Measurements from ENCODE around the gene CPN2.

CPN2 gene

DNA sequence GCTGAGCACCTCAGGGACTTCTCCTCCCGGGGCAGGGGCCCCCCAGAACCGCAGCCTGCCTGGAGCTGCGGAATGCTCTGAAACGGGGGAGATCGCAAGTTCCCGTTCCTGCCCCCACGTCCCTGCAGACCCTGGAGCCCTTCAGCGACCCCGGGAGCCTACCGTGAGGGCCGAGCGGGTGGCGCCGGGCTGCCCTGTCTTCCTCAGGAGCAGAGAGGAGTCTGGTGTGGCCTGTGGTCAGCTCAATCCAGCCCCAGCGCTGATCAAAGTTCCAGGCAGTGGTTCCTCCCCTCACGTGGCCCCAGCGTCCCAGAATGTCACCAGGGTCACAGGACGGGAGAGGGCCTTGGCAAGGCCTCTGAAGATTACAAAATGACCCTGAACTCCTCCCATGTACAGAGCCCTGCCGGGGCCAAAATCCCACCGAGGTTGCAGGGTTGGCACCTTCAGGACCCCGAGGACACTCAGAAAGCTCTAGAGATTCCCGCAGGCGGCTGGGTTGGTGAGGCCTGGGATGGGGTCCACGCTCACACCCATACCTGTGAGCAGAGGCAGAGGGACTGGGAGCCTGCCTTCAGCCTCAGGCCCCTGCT lies at the start of gene CPN2:
CPN2 (minus strand) TSS at position 249 of the 593 bp plus-strand sequence. CDS start 8,626 bp downstream, outside the sequence.
- FAIRE-seq (no peak), DNase-seq (ENCODE audit: extremely low spot score, insufficient read length, low read depth) (no peak)

GRCh38 chr3:194399874-194400411 lies 48.8 kb upstream of the CPN2 start:
- DNase-seq (ENCODE audit: extremely low spot score, insufficient read length, low read depth), result no peak
- no peak for FAIRE-seq

DNA sequence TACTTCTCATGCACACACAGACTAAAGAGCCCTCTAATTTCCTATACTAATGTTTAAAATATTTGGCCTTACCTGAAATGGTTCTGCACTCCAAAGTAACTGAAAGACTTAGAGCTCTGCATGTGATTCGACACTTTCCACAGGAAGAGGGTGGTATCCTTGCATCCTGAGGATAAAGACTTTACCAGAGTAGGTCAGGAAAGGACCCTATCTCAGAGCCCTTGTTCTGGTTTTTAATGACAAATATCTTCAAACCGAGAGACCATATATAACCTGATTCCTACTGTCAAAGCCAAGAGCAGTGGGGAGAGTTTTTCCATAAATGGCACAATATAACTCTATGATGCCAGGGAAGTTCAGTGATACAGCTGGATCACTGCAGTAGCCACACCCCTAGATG lies 48.0 kb upstream of the CPN2 start, which contains the start of gene GP5:
GP5 (minus strand) TSS at position 101 of the 400 bp plus-strand sequence. CDS start 984 bp downstream, outside the sequence.
- FAIRE-seq, result no peak
- DNase-seq (ENCODE audit: extremely low spot score, insufficient read length, low read depth), result no peak

DNA sequence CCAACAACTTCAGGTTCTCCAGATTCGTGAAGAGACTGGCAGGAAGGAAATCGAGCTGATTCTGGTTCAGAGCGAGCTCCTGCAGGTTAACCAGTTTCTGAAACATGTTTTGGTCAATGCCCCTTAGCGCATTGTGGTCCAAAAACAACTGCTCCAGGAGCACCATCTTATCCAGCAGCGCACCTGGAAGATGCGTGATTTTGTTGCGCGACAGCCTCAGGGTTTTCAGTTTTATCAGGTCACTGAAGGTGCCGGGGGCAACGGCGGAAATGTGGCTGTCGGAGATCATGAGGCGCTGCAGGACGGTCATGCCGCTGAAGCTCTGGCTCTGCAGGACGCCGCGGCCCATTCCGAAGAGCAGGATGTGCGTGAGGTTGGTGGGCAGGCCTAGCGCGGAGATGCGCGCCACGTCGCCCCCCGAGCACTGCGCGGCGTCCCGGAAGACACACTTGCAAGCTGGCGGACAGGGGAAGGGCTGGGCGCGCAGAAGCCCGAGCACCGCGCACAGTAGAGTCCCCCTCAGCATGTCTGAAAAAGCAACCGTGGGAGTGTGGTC lies 46.7 kb upstream of the CPN2 start:
- FAIRE-seq, result no peak
- DNase-seq (ENCODE audit: extremely low spot score, insufficient read length, low read depth), result no peak

DNA sequence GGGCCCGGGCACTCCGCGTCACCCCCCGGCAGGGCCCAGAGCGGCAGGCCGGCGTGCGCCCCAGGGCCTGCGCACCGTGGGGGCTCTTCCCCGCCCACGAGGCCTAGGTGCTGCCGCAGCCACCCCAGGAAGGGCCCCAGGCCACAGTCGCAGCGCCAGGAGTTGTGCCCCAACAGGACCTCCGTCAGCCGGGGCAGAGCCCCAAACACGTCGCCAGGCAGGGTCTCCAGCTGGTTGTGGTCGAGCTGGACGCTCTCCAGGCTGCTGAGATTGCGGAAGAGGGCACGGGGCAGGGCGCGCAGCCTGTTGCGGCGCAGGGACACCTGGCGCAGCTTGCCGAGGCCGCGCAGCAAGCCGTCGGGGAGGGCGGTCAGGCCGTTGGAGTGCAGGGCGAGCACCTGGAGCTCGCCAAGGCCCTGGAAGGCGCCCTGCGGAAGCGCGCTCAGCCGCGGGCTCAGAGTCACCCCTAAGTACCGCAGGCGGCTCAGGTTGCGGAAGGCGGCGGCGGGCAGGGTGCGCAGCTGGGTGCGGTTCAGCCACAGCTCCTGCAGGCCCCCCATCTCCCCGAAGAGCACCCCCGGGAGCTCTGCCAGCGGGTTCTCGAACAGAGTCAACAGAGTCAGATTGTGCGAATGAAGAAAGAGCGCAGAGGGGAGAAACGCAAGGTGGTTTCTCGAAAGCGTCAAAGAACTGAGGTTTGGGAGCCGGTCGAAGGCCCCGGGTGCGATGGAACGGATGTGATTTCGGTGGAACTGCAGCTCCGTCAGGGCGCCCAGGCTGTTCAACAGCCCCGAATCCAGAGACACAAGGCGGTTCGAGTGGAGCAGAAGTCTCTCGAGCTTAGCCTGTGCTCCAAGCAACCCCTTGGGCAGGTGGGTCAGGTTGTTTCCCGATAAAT lies 46.0 kb upstream of the CPN2 start:
- DNase-seq (ENCODE audit: extremely low spot score, insufficient read length, low read depth) (no peak), FAIRE-seq (no peak)

DNA sequence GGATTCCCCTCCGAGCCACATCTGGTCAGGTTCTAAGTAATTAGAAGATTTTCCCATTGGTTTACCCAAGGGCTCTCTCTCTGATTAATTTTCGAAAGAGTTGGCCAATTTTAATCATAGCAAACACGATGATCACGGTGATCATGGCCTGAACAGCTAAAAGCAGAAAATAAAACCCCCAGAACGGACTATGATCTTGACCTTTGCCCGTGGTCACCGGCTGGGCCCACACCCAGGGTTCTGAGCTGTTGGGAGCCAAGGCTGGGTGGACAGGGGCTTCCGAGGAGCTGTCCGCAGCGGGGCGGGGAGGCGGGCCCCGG lies 45.4 kb upstream of the CPN2 start:
- DNase-seq (ENCODE audit: extremely low spot score, insufficient read length, low read depth), result no peak
- no peak for FAIRE-seq

DNA sequence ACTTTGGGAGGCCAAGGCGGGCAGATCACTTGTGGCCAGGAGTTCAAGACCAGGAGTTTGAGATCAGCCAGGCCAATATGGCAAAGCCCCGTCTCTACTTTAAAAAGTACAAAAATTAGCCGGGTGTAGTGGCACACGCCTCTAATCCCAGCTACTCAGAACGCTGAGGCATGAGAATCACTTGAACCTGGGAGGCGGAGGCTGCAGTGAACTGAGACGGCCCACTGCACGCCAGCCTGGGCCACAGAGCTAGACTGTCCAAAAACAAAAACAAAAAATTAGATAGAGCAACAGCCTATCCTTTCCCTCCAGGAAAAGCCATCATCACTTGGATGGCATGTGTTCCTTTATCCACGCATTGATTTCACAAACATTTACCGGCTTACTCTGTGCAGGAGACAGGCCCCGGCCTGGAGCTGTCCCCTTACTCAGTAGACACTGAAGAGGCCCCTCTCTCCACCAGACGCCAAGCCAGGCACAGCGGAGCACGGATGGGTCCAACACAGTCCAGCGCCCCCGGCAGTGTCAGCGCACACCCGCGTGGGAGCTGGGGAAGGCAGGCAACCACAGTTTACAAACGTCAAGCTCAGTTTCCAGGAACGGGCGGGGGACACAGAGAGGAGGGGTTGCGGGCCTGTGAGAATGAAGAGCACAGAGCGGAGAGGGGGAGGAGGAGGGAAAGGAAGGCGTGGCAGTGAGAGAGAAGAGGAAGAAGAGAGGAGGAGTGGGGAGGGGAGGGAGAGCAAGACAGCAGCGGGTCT lies 44.8 kb upstream of the CPN2 start:
- no peak for FAIRE-seq
- no peak for DNase-seq (ENCODE audit: extremely low spot score, insufficient read length, low read depth)

- FAIRE-seq, result no peak
- no peak for DNase-seq (ENCODE audit: extremely low spot score, insufficient read length, low read depth)
Observed at GRCh38 chr3:194395212-194395611, 44.1 kb upstream of the CPN2 start.

GRCh38 chr3:194392576-194392975 lies 41.4 kb upstream of the CPN2 start:
- DNase-seq (ENCODE audit: extremely low spot score, insufficient read length, low read depth), result no peak
- no peak for FAIRE-seq

DNA sequence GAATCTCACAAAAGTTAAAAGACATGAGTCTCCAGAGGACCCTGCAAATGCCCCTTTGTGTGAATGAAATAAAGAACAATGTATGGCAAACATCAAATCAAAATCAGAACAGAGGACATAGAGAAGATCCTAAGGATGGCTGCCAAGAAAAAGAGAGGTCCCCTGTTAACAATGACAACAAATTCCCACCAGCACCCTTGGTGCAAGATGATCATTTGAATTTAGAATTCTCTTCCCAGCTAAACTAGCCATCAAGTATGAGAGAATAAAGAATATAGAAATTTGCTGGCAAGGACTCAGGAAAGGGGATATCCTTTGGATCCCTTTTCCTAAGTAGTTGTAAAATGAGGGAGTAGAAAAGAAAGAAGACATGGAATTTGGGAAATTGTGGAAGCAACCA lies 39.7 kb upstream of the CPN2 start:
- no peak for FAIRE-seq

GRCh38 chr3:194389269-194389668 lies 38.1 kb upstream of the CPN2 start:
- no peak for FAIRE-seq
- DNase-seq (ENCODE audit: extremely low spot score, insufficient read length, low read depth), result no peak

More for the DNA sequence above, 39.7 kb upstream of the CPN2 start:
- no peak for DNase-seq (ENCODE audit: extremely low spot score, insufficient read length, low read depth)

DNA sequence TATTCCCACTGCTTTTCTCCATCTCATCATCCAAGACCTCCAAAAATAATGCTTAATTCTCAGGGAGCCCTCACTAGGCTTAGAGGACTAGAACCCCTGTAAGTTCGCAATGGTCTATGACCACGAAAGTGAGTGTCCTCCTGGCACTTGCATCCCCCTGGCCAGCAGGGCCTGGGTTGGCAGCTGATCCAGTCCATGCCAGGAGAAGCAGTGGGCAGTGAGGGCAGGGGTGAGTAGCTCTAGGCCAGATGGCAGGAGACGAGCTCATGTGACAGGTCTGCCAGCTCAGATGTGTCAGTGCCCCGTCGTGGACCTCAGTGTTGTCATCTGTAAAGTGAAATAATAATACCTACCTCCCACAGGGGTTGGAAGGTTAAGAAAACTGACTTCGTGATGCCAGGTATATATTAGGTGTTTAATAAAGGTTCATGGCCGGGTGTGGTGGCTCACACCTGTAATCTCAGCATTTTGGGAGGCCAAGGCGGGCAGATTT lies 36.8 kb upstream of the CPN2 start:
- no peak for FAIRE-seq
- DNase-seq (ENCODE audit: extremely low spot score, insufficient read length, low read depth), result no peak

DNA sequence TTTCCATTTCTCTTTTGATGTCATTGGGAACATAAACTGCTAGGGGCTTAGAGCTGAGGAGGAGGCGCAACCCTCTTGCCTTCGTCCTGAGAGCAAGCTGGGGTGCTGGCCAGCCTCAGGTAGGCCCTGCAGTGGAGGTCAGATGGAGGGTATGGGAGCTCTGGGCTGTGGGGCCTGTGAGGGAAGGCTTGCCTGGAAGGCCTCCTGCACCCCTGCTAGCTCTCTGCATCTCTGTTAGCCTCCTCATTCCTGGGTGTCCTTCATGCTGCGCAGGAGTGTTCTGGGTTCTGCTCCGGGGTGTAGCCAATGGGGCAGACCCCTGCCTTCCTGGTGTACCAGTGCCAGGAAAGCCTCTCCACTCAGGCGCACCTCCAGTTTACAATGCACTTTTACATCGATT lies 36.1 kb upstream of the CPN2 start:
- no peak for DNase-seq (ENCODE audit: extremely low spot score, insufficient read length, low read depth)
- no peak for FAIRE-seq

- DNase-seq (ENCODE audit: extremely low spot score, insufficient read length, low read depth) (no peak), FAIRE-seq (no peak)
Observed at GRCh38 chr3:194386648-194387047, 35.5 kb upstream of the CPN2 start.

- no peak for FAIRE-seq
Observed at GRCh38 chr3:194386066-194386465, 34.9 kb upstream of the CPN2 start.

DNA sequence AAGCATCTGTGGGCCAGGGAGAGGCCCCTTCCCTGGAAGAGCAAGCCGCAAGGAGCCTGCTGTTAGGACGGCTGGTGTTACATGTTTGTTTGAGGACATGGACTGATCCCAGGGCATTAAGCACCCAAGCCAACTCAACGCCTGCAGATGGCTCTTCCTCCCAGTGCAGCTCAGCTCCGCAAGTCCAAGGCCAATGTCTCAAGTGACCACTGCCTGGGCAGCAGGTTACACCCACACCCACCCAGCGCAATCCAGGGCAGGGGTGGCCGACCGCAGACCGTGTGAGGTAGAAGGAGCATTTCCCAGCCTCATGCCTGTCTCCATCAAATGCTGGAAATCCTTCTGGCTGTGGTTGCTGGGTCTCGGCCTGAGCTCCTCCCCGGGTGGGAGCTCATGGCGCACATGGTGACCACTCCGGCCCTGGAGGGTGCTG lies 33.5 kb upstream of the CPN2 start:
- FAIRE-seq (no peak), DNase-seq (ENCODE audit: extremely low spot score, insufficient read length, low read depth) (no peak)

More at GRCh38 chr3:194386066-194386465, 34.9 kb upstream of the CPN2 start:
- no peak for DNase-seq (ENCODE audit: extremely low spot score, insufficient read length, low read depth)

DNA sequence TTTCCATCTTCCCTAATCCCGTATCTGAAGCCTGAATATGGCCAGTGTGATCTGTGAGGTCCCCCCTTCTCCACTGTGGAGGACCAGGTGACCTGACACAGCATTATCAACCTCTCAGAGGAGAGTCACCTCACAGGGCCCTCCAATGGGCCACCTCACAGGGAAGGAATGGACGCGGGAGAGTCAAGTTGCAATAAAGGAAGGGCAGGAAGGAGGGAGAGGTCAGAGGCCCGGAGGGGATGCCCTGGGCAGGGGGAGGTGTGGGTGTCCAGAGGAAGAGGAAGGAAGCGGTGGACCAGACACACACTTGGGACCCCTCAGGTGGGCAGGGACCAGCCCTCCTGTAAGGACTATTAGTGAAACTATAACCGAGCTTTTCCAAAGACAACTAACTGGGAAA lies 33.0 kb upstream of the CPN2 start:
- DNase-seq (ENCODE audit: extremely low spot score, insufficient read length, low read depth), result no peak
- FAIRE-seq, result no peak

- no peak for FAIRE-seq
- no peak for DNase-seq (ENCODE audit: extremely low spot score, insufficient read length, low read depth)
Observed at GRCh38 chr3:194383276-194383940, 32.3 kb upstream of the CPN2 start.

DNA sequence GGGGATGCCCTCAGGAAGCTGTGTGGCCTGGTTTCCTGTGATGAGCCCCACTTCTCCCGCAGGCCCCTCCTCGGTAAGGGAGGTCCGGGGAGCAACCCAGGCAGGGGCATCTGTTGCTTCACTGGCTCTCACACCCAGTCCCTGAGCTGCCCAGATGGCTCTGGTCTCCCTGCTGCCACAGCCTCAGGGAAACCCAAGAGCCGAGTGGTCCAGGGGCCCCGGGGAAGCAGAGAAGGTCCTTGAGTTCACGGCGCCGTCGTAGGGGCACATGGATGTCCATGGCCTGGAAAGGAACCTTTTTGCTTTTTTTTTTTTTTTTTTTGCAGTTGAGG lies 31.7 kb upstream of the CPN2 start:
- no peak for DNase-seq (ENCODE audit: extremely low spot score, insufficient read length, low read depth)
- FAIRE-seq, result no peak

Data from GM18507 (cell line).